Gastroesophageal sphincter (tissue), 4 donors: ENCODE measurements around the gene MTUS2. TPM values are rescaled to one million over a fixed set of nuclear protein-coding genes. Genes with fewer than 3 reads are reported as not detected.

ENCODE experiments used
- ATAC-seq: fragments of 150-250 bp; one replicate; pipeline ENCODE4 v1.9.1; 2016; ENCODE audit warnings: mild to moderate bottlenecking, moderate library complexity
- H3K27ac ChIP-seq, 4 donors: fragments of 200-600 bp; sonication (generic) in 3 of 4; 1 replicate in 3 of 4; 2 replicates in 1 of 4; pipeline ENCODE4 v1.5.1; 2016 to 2019
- H3K27me3 ChIP-seq: fragments of 200-600 bp; sonication (generic); one replicate; pipeline ENCODE4 v1.5.1; 2019
- H3K36me3 ChIP-seq, 2 donors: fragments of 200-600 bp; sonication (generic); one replicate each; pipeline ENCODE4 v1.5.1; 2019; ENCODE audit warnings: control low read depth in 1 of 2
- H3K4me1 ChIP-seq, 3 donors: fragments of 200-600 bp; sonication (generic); 1 replicate in 2 of 3; 2 replicates in 1 of 3; pipeline ENCODE4 v1.5.1; 2016 to 2019; ENCODE audit warnings: control low read depth in 2 of 3
- H3K4me3 ChIP-seq, 2 donors: fragments of 200-600 bp; sonication (generic); one replicate each; pipeline ENCODE4 v1.5.1; 2019; ENCODE audit warnings: mild to moderate bottlenecking in 1 of 2, moderate library complexity in 1 of 2
- H3K9me3 ChIP-seq, 3 donors: fragments of 200-600 bp; sonication (generic); one replicate each; pipeline ENCODE4 v1.5.1; 2017 to 2019; ENCODE audit warnings: control low read depth in 2 of 3
- CTCF ChIP-seq, 4 experiments: fragments of 200-600 bp in 2 of 4; fragments of 450-650 bp in 2 of 4; sonication (generic) in 1 of 4; IDR thresholded peaks; one replicate each; pipeline ENCODE4 v1.5.1; 2017 to 2019; ENCODE audit warnings: antibody characterized with exemption in 4 of 4, mild to moderate bottlenecking in 2 of 4, moderate library complexity in 2 of 4
- EP300 ChIP-seq: sonication (generic); formaldehyde crosslinking; IDR thresholded peaks from one replicate; pipeline ENCODE4 v1.6.1; 2017; ENCODE audit warnings: antibody characterized with exemption, mild to moderate bottlenecking
- POLR2A ChIP-seq, 2 donors: fragments of 450-650 bp; IDR thresholded peaks; one replicate each; pipeline ENCODE4 v1.6.1; 2017; ENCODE audit warnings: antibody characterized with exemption in 2 of 2, mild to moderate bottlenecking in 2 of 2, moderate library complexity in 1 of 2
- POLR2AphosphoS5 ChIP-seq: sonication (generic); formaldehyde crosslinking; IDR thresholded peaks from one replicate; pipeline ENCODE4 v1.6.1; 2017; ENCODE audit warnings: antibody characterized with exemption
- WGBS, 2 donors: methylation state at CpG; one replicate each; pipeline ENCODE4 v1.1.5; 2018; ENCODE audit warnings: low coverage in 1 of 2; 5-methylcytosine and 5-hydroxymethylcytosine counted together
- total RNA-seq, 4 donors: library from RNA; depleted of rRNA; stranded (reverse); fragments of >200 nt; gene quantifications; one replicate each; pipeline ENCODE4 v1.1.0, GENCODE V29; 2016

The MTUS2 gene
- total RNA-seq, 4 donors from 2014 or later = 0.67 to 36.7 (median 18.4) TPM

DNA sequence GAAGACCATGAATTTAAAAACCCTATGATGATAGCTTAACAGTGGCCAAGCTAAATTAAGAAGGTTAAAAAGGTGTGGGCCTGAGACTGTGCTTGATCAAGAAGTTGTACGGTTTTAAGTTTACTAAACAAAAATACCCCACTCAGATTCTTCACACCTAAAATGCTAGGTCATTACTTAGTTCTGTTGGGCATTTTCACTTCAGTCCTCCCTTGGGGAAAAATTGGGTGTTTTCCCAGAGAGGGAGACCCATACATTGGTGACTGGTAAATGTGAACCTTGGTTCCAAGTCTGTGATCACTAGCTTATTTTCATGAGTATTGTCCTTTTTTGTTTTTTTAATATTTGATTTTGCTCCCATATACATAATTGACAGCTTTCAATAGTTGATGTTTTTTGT, 44.4 kb downstream of the MTUS2 start:
- no peaks in the 10 kb centered on the region for H3K9me3 ChIP-seq
- 0% methylated on average over 1 of the region's 1 CpG; no CpG with 5 or more reads in 1 of the 2 donors for WGBS, 2 donors
- no peak overlapping the region for H3K27ac ChIP-seq
- no peaks in the 10 kb centered on the region for H3K36me3 ChIP-seq
- no peak for TF ChIP-seq POLR2A (IDR thresholded peaks at IDR 0.05)
- TF ChIP-seq EP300 = no peak
- no peak for TF ChIP-seq CTCF (IDR thresholded peaks at IDR 0.05)
- no peak for TF ChIP-seq POLR2AphosphoS5
- H3K27me3 ChIP-seq = no peaks in the 10 kb centered on the region
- H3K4me3 ChIP-seq = no peak overlapping the region
- ATAC-seq = no peak
- peaks cover 0 to 11% (median 0%) of the 10 kb centered on the region in 3 donors for H3K4me1 ChIP-seq

- no peaks in the 10 kb centered on the region for H3K36me3 ChIP-seq
- ATAC-seq = no peak
- no peaks in the 10 kb centered on the region for H3K27me3 ChIP-seq
- TF ChIP-seq POLR2AphosphoS5 (no peak), CTCF (IDR thresholded peaks at IDR 0.05) (no peak), POLR2A (IDR thresholded peaks at IDR 0.05) (no peak), EP300 (no peak)
- no peak overlapping the region for H3K4me3 ChIP-seq
- peaks cover 0 to 11% (median 0%) of the 10 kb centered on the region in 3 donors for H3K4me1 ChIP-seq
- H3K27ac ChIP-seq = no peak overlapping the region
- H3K9me3 ChIP-seq = no peaks in the 10 kb centered on the region
- 63 to 72% methylated on average over 4 of the region's 5 CpGs for WGBS, 2 donors
Observed at GRCh38 chr13:28865149-28865744, 45.1 kb downstream of the MTUS2 start.

DNA sequence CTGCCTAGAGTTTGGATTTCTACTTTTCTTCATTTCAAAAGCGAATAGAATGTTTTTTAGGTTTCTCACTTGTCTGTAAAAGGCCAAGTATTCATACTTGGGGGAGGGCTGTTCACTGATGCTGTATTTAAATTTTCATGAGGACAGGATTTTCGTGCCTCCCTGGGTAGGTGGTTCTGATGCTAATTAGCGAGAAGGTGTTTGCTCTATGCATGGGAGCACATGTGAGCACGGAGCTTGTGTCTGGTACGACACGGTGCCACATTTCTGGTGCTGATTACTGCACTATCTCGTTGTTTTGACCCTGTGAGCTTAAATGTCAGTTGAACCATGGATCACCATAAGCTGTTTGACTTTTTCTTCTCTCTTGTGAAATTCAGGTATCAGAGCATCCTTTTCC, 45.8 kb downstream of the MTUS2 start:
- Histone ChIP-seq H3K27ac (no peak overlapping the region), H3K36me3 (no peaks in the 10 kb centered on the region), H3K4me1 (peaks cover 0 to 11% (median 0%) of the 10 kb centered on the region in 3 donors), H3K4me3 (no peak overlapping the region), H3K27me3 (no peaks in the 10 kb centered on the region), H3K9me3 (no peaks in the 10 kb centered on the region)
- TF ChIP-seq CTCF (IDR thresholded peaks at IDR 0.05) (no peak), POLR2AphosphoS5 (no peak), EP300 (no peak), POLR2A (IDR thresholded peaks at IDR 0.05) (no peak)
- WGBS, 2 donors = 71 to 84% methylated on average over 6 to 7 of the region's 7 CpGs
- ATAC-seq = no peak

DNA sequence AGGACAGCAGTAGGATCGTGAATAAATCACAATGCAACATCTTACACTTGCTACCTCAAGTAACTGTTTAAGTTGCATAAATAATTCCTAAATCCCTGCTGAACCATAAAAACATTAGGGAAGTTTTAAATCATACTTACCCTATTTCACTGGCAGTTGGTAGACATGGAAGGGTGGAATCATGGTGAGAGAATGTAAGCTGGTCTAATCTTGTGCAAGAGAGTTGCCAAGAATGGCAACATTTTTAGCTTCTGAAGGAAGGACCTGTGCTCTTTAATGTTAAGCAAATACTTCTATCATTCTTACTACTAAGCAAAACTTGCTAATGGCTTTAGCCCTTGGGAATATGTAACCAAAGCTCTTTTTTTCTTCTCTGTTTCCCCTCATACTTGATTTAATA, 46.8 kb downstream of the MTUS2 start:
- H3K36me3 ChIP-seq = no peaks in the 10 kb centered on the region
- peaks cover 0 to 11% (median 0%) of the 10 kb centered on the region in 3 donors for H3K4me1 ChIP-seq
- H3K4me3 ChIP-seq = no peak overlapping the region
- TF ChIP-seq CTCF (IDR thresholded peaks at IDR 0.05) (no peak), POLR2A (IDR thresholded peaks at IDR 0.05) (no peak), POLR2AphosphoS5 (no peak), EP300 (no peak)
- H3K27ac ChIP-seq = no peak overlapping the region
- H3K9me3 ChIP-seq = peaks cover 0 to 5% (median 0%) of the 10 kb centered on the region in 3 donors
- ATAC-seq = no peak
- H3K27me3 ChIP-seq = no peaks in the 10 kb centered on the region
- 67 to 73% methylated on average over 1 of the region's 1 CpG for WGBS, 2 donors

DNA sequence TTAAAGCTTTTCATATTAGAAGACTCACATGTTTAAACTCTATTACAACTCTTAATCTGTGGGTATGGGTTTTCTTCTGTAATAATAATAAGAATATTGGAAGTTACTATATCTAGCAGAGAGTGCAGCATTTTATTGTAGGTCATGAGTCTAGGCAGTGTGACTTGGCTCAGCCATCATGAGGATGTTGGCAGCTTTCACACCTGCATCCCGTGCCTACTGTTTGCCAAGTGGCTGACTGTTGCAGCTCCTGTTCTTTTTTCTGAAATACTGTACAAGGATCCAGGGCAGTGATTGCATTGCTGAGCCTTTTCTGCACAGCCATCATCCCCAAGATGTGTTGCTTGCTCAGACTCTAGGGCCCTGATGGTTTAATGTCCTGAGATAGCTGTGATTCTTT, 47.4 kb downstream of the MTUS2 start:
- ATAC-seq = no peak
- Histone ChIP-seq H3K36me3 (no peaks in the 10 kb centered on the region), H3K27ac (no peak overlapping the region), H3K4me1 (peaks cover 0 to 11% (median 0%) of the 10 kb centered on the region in 3 donors), H3K4me3 (no peak overlapping the region), H3K27me3 (no peaks in the 10 kb centered on the region), H3K9me3 (peaks cover 0 to 11% (median 0%) of the 10 kb centered on the region in 3 donors)
- 71% methylated on average over 1 of the region's 1 CpG; no CpG with 5 or more reads in 1 of the 2 donors for WGBS, 2 donors
- TF ChIP-seq POLR2AphosphoS5 = no peak
